Natural killer cell (primary cell): ENCODE measurements around the gene BRD7. TPM values are rescaled to one million over a fixed set of nuclear protein-coding genes. Genes with fewer than 3 reads are reported as not detected.
A peak's percentile ranks its signal among the peaks of the same experiment; 100 is the strongest.

ENCODE experiments used
- ATAC-seq, 3 donors: fragments of 150-1000 bp in 2 of 3; fragments of 200-7000 bp in 1 of 3; cut with Tn5 transposase; 1 replicate in 1 of 3; 2 replicates in 2 of 3; pipeline ENCODE4 v1.10.0; 2021; ENCODE audit warnings: mild to moderate bottlenecking in 2 of 3, moderate library complexity in 2 of 3
- DNase-seq, 2 donors: peaks; one replicate each; pipeline versions ENCODE4 v3.0.0 to v3.0.0-alpha.2; 2013 to 2021; ENCODE audit warnings: mixed read lengths in 1 of 2
- H3K27ac ChIP-seq: one replicate; pipeline ENCODE4 v1.5.1; 2013; ENCODE audit warnings: mild to moderate bottlenecking, low read length
- H3K27me3 ChIP-seq: one replicate; pipeline ENCODE4 v1.6.1; 2013; ENCODE audit warnings: low read length; ENCODE audit not compliant: control insufficient read depth, insufficient read depth
- H3K36me3 ChIP-seq: one replicate; pipeline ENCODE4 v1.6.1; 2013; ENCODE audit warnings: low read length; ENCODE audit not compliant: control insufficient read depth, insufficient read depth
- H3K4me1 ChIP-seq: one replicate; pipeline ENCODE4 v1.6.1; 2013; ENCODE audit warnings: low read length; ENCODE audit not compliant: control insufficient read depth, insufficient read depth
- H3K4me3 ChIP-seq: one replicate; pipeline ENCODE4 v1.5.1; 2013; ENCODE audit warnings: low read length
- H3K9me3 ChIP-seq: one replicate; pipeline ENCODE4 v1.6.1; 2013; ENCODE audit warnings: low read length; ENCODE audit not compliant: control insufficient read depth, insufficient read depth
- H3K27ac Mint-ChIP-seq, 2 donors: one replicate each; pipeline ENCODE4 v1.8.0; 2022; ENCODE audit warnings: mild to moderate bottlenecking in 2 of 2, mixed read lengths in 2 of 2, moderate library complexity in 1 of 2
- H3K27me3 Mint-ChIP-seq, 2 donors: one replicate each; pipeline ENCODE4 v1.8.0; 2022; ENCODE audit warnings: low read depth in 2 of 2, mixed read lengths in 2 of 2
- H3K36me3 Mint-ChIP-seq: one replicate; pipeline ENCODE4 v1.8.0; 2022; ENCODE audit warnings: mixed read lengths
- H3K4me1 Mint-ChIP-seq, 2 donors: one replicate each; pipeline ENCODE4 v1.8.0; 2022; ENCODE audit warnings: mixed read lengths in 2 of 2
- H3K4me3 Mint-ChIP-seq: one replicate; pipeline ENCODE4 v1.8.0; 2022; ENCODE audit warnings: mild to moderate bottlenecking, moderate library complexity, mixed read lengths
- H3K9me3 Mint-ChIP-seq, 2 donors: one replicate each; pipeline ENCODE4 v1.8.0; 2022; ENCODE audit warnings: mixed read lengths in 2 of 2
- CTCF ChIP-seq: fragments of 200-600 bp; IDR thresholded peaks from one replicate; pipeline ENCODE4 v1.8.0; 2022; ENCODE audit warnings: antibody characterized with exemption
- WGBS: methylation state at CpG from one replicate; pipeline ENCODE4 v1.1.7; 2013; ENCODE audit warnings: missing lambda C conversion rate; ENCODE audit not compliant: insufficient coverage; 5-methylcytosine and 5-hydroxymethylcytosine counted together
- intact Hi-C: fragments of 100-400 bp; cut with micrococcal nuclease; formaldehyde crosslinking; loops from one replicate; pipeline ENCODE4 v1.14.2; 2022
- total RNA-seq, 4 donors: library from RNA; stranded (reverse); fragments of 120-200 nt in 1 of 4; gene quantifications; one replicate each; pipeline versions ENCODE4 v1.2.3 to v1.2.4, GENCODE V29; 2013 to 2022

Gene BRD7
- total RNA-seq, 3 donors from 2014 or later (not counting 1 experiment from before 2014, with no cell fraction given), result 89.2 to 118 (median 94.9) TPM

- Histone ChIP-seq H3K27ac (peak overlapping the region; percentile 85), H3K27me3 (no peaks in the 10 kb centered on the region), H3K4me1 (peaks cover 84% of the 10 kb centered on the region), H3K9me3 (no peaks in the 10 kb centered on the region), H3K4me3 (no peak overlapping the region), H3K36me3 (peaks cover 27% of the 10 kb centered on the region)
- H3K27me3 Mint-ChIP-seq, result no peaks in the 10 kb centered on the region
- no peaks in the 10 kb centered on the region for H3K9me3 Mint-ChIP-seq
- peak in 1 of 2 donors; percentile 49 for DNase-seq
- peak in 2 of 3 donors; percentile 24 to 25 for ATAC-seq
- H3K4me3 Mint-ChIP-seq, result peak overlapping the region; percentile 91
- H3K4me1 Mint-ChIP-seq, result peaks cover 77 to 93% of the 10 kb centered on the region in 2 donors
- no peak for TF ChIP-seq CTCF
- 26% methylated on average over 13 of the region's 14 CpGs for WGBS
- H3K36me3 Mint-ChIP-seq, result no peaks in the 10 kb centered on the region
- H3K27ac Mint-ChIP-seq, result peak overlapping the region; percentile 91 to 99
- intact Hi-C loops, result loop anchor here (5.0 kb wide), 2 partner anchors 37 to 57 kb away; no protein-coding TSS in a partner anchor
These were observed 84.5 kb downstream of the BRD7 start for GRCh38 chr16:50284131-50284911.

- no peaks in the 10 kb centered on the region for H3K27me3 Mint-ChIP-seq
- peaks cover 78 to 94% of the 10 kb centered on the region in 2 donors for H3K4me1 Mint-ChIP-seq
- no peaks in the 10 kb centered on the region for H3K9me3 ChIP-seq
- no peak for TF ChIP-seq CTCF
- H3K4me3 ChIP-seq, result no peak overlapping the region
- DNase-seq (no peak), ATAC-seq (peak in 1 of 3 donors; percentile 12)
- H3K36me3 ChIP-seq, result peaks cover 16% of the 10 kb centered on the region
- peaks cover 7% of the 10 kb centered on the region for H3K36me3 Mint-ChIP-seq
- peak overlapping the region; percentile 85 for H3K27ac ChIP-seq
- no peaks in the 10 kb centered on the region for H3K27me3 ChIP-seq
- intact Hi-C loops, result loop anchor here (1.0 to 5.0 kb wide), 4 partner anchors 17 to 56 kb away; partner anchors contain the start of gene ADCY7
- H3K9me3 Mint-ChIP-seq, result peaks cover 0 to 4% of the 10 kb centered on the region in 2 donors
- peak overlapping the region; percentile 91 to 99 for H3K27ac Mint-ChIP-seq
- peaks cover 86% of the 10 kb centered on the region for H3K4me1 ChIP-seq
- 48% methylated on average over 9 of the region's 9 CpGs for WGBS
- H3K4me3 Mint-ChIP-seq, result peak overlapping the region; percentile 91
These were observed 85.7 kb downstream of the BRD7 start for GRCh38 chr16:50282955-50283631.

- Histone ChIP-seq H3K27me3 (no peaks in the 10 kb centered on the region), H3K27ac (peak overlapping the region; percentile 85), H3K36me3 (peaks cover 10% of the 10 kb centered on the region), H3K9me3 (no peaks in the 10 kb centered on the region), H3K4me1 (peaks cover 88% of the 10 kb centered on the region), H3K4me3 (peak overlapping the region; percentile 26)
- WGBS, result 2% methylated on average over 7 of the region's 7 CpGs
- Mint-ChIP-seq H3K36me3 (peaks cover 7% of the 10 kb centered on the region), H3K27me3 (no peaks in the 10 kb centered on the region), H3K9me3 (peaks cover 0 to 4% of the 10 kb centered on the region in 2 donors), H3K27ac (peak overlapping the region; percentile 91 to 99), H3K4me3 (peak overlapping the region; percentile 91), H3K4me1 (peaks cover 82 to 96% of the 10 kb centered on the region in 2 donors)
- DNase-seq, result peak; percentile 76 to 82
- ATAC-seq, result peak; percentile 70 to 93 (median 93)
- intact Hi-C loops, result loop anchor here (1.0 to 5.0 kb wide), 4 partner anchors 16 to 57 kb away; partner anchors contain the start of gene ADCY7
- TF ChIP-seq CTCF, result no peak
These were observed 86.7 kb downstream of the BRD7 start for GRCh38 chr16:50282010-50282538.
